Kidney (tissue), 14 donors: ENCODE data around the gene PTCD3. TPM values are rescaled to one million over a fixed set of nuclear protein-coding genes. Genes with fewer than 3 reads are reported as not detected.

Source experiments
- DNase-seq, 5 donors: peaks; one replicate each; pipeline ENCODE4 v3.0.0-alpha.2; 2013 to 2020
- FAIRE-seq: peaks from 2 replicates; lab custom pipeline; 2012; peaks lifted over from hg19 to GRCh38; lab: Jason Lieb, UNC
- H3K27ac ChIP-seq, 2 donors: one replicate each; pipeline ENCODE4 v1.7.0; 2013; ENCODE audit warnings: low read depth in 2 of 2, low read length in 2 of 2, inconsistent platforms in 1 of 2
- H3K27me3 ChIP-seq: one replicate; pipeline ENCODE4 v1.7.1; 2013; ENCODE audit warnings: low read length, inconsistent platforms; ENCODE audit not compliant: control insufficient read depth, insufficient read depth
- H3K36me3 ChIP-seq, 3 donors: one replicate each; pipeline versions ENCODE4 v1.7.0 to v1.7.1; 2013; ENCODE audit warnings: low read length in 3 of 3, control low read depth in 1 of 3, inconsistent platforms in 1 of 3; ENCODE audit not compliant: insufficient read depth in 3 of 3, control insufficient read depth in 2 of 3
- H3K4me1 ChIP-seq, 3 donors: one replicate each; pipeline versions ENCODE4 v1.7.0 to v1.7.1; 2013; ENCODE audit warnings: low read length in 3 of 3, inconsistent platforms in 1 of 3, low read depth in 1 of 3; ENCODE audit not compliant: control insufficient read depth in 2 of 3, insufficient read depth in 2 of 3
- H3K4me3 ChIP-seq, 3 donors: one replicate each; pipeline versions ENCODE4 v1.7.0 to v1.8.1; 2013; ENCODE audit warnings: low read length in 3 of 3, control low read depth in 1 of 3, inconsistent platforms in 1 of 3
- H3K9ac ChIP-seq, 3 donors: one replicate each; pipeline versions ENCODE4 v1.7.0 to v1.7.1; 2013; ENCODE audit warnings: low read length in 3 of 3, control low read depth in 1 of 3, inconsistent platforms in 1 of 3
- H3K9me3 ChIP-seq, 3 donors: one replicate each; pipeline versions ENCODE4 v1.7.0 to v1.7.1; 2013; ENCODE audit warnings: low read length in 3 of 3, control low read depth in 1 of 3, inconsistent platforms in 1 of 3; ENCODE audit not compliant: control insufficient read depth in 2 of 3, insufficient read depth in 1 of 3
- CTCF ChIP-seq: IDR thresholded peaks from 3 replicates; pipeline ENCODE4 v1.5.1; 2012; ENCODE audit warnings: mild to moderate bottlenecking, moderate library complexity, borderline replicate concordance; ENCODE audit not compliant: insufficient read depth; ENCODE audit errors: extremely low read depth
- intact Hi-C: fragments of 100-400 bp; cut with DNase I; formaldehyde crosslinking; loops from one replicate; pipeline ENCODE4 v1.11.1; 2022
- polyA plus RNA-seq: library from polyadenylated mRNA; stranded (reverse); fragments of 350-450 nt; fragmentation: Illumina TruSeq; extraction: RNeasy Lipid Tissue Mini Kit (QIAGEN cat#74804); gene quantifications from one replicate; pipeline ENCODE4 v1.2.3, GENCODE V29; 2014; ENCODE audit warnings: low read depth, low replicate concordance; ENCODE audit not compliant: insufficient read depth
- total RNA-seq: library from RNA; stranded (reverse); fragmentation: NEBNext Ultra II Directional; extraction: Animal tissue kit (Norgen Biotek cat#: 25700); gene quantifications from one replicate; pipeline ENCODE4 v1.2.1, GENCODE V29; 2021
- donor health status: control.
- donor health status: control.
- donor health status: control.
- donor health status: control.
- donor health status: control.
- donor health status: DM: yes; HTN: yes; CAD: no.
- donor health status: Normal renal cell carcinoma (clear cell type).

Gene PTCD3
- total and polyA plus RNA-seq, 2 donors from 2014 or later: 34.1 to 78.9 TPM

- Histone ChIP-seq H3K9ac (no peak overlapping the region), H3K9me3 (no peaks in the 10 kb centered on the region), H3K4me3 (no peak overlapping the region), H3K4me1 (no peaks in the 10 kb centered on the region), H3K36me3 (peaks cover 8 to 13% (median 10%) of the 10 kb centered on the region in 3 donors), H3K27me3 (no peaks in the 10 kb centered on the region), H3K27ac (no peak overlapping the region)
- DNase-seq (no peak), FAIRE-seq (no peak)
- no peak for TF ChIP-seq CTCF
- intact Hi-C loops: no loop called here
These were observed 44.0 kb upstream of the PTCD3 start for GRCh38 chr2:86062043-86062442.

GRCh38 chr2:86064006-86064405 lies 42.0 kb upstream of the PTCD3 start:
- Histone ChIP-seq H3K36me3 (peaks cover 11 to 14% (median 13%) of the 10 kb centered on the region in 3 donors), H3K27ac (no peak overlapping the region), H3K4me3 (no peak overlapping the region), H3K9me3 (no peaks in the 10 kb centered on the region), H3K9ac (no peak overlapping the region), H3K27me3 (no peaks in the 10 kb centered on the region), H3K4me1 (no peaks in the 10 kb centered on the region)
- no peak for TF ChIP-seq CTCF
- FAIRE-seq (no peak), DNase-seq (no peak)
- intact Hi-C loops: no loop called here

- H3K4me1 ChIP-seq: no peaks in the 10 kb centered on the region
- H3K9me3 ChIP-seq: no peaks in the 10 kb centered on the region
- no peak for TF ChIP-seq CTCF
- H3K4me3 ChIP-seq: no peak overlapping the region
- no peak for DNase-seq
- no peak overlapping the region for H3K27ac ChIP-seq
- FAIRE-seq: no peak
- no peak overlapping the region for H3K9ac ChIP-seq
- intact Hi-C loops: no loop called here
- no peaks in the 10 kb centered on the region for H3K27me3 ChIP-seq
- peaks cover 11 to 24% (median 19%) of the 10 kb centered on the region in 3 donors for H3K36me3 ChIP-seq
These were observed 40.5 kb upstream of the PTCD3 start for GRCh38 chr2:86065512-86065911.

GRCh38 chr2:86066007-86066578 lies 39.9 kb upstream of the PTCD3 start:
- H3K9me3 ChIP-seq: no peaks in the 10 kb centered on the region
- intact Hi-C loops: no loop called here
- no peak overlapping the region for H3K4me3 ChIP-seq
- H3K36me3 ChIP-seq: peaks cover 14 to 29% (median 19%) of the 10 kb centered on the region in 3 donors
- FAIRE-seq: no peak
- no peak for DNase-seq
- no peaks in the 10 kb centered on the region for H3K4me1 ChIP-seq
- no peaks in the 10 kb centered on the region for H3K27me3 ChIP-seq
- H3K27ac ChIP-seq: no peak overlapping the region
- no peak overlapping the region for H3K9ac ChIP-seq
- no peak for TF ChIP-seq CTCF
